Measurements from ENCODE around the gene RIPOR2.

- TF ChIP-seq CTCF (conservative IDR thresholded peaks at IDR 0.05; ENCODE audit: low read depth in 2 of 2) (no peak), EZH2 (IDR thresholded peaks at IDR 0.05; ENCODE audit: low read depth, unreplicated experiment) (no peak), EZH2phosphoT487 (IDR thresholded peaks at IDR 0.05; ENCODE audit: unreplicated experiment) (no peak), POLR2AphosphoS5 (IDR thresholded peaks at IDR 0.05; ENCODE audit: low read depth) (no peak), ZNF331 (CRISPR knock-in tag; IDR thresholded peaks at IDR 0.05; ENCODE audit: low read depth) (no peak)
- TF ChIP-seq, protein P1, sequence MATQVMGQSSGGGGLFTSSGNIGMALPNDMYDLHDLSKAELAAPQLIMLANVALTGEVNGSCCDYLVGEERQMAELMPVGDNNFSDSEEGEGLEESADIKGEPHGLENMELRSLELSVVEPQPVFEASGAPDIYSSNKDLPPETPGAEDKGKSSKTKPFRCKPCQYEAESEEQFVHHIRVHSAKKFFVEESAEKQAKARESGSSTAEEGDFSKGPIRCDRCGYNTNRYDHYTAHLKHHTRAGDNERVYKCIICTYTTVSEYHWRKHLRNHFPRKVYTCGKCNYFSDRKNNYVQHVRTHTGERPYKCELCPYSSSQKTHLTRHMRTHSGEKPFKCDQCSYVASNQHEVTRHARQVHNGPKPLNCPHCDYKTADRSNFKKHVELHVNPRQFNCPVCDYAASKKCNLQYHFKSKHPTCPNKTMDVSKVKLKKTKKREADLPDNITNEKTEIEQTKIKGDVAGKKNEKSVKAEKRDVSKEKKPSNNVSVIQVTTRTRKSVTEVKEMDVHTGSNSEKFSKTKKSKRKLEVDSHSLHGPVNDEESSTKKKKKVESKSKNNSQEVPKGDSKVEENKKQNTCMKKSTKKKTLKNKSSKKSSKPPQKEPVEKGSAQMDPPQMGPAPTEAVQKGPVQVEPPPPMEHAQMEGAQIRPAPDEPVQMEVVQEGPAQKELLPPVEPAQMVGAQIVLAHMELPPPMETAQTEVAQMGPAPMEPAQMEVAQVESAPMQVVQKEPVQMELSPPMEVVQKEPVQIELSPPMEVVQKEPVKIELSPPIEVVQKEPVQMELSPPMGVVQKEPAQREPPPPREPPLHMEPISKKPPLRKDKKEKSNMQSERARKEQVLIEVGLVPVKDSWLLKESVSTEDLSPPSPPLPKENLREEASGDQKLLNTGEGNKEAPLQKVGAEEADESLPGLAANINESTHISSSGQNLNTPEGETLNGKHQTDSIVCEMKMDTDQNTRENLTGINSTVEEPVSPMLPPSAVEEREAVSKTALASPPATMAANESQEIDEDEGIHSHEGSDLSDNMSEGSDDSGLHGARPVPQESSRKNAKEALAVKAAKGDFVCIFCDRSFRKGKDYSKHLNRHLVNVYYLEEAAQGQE (IDR thresholded peaks at IDR 0.05; ENCODE audit: unreplicated experiment): no peak
These were observed 103.7 kb downstream of the RIPOR2 start for GRCh38 chr6:24831771-24832716.

Measured in GM23338 (cell line).